IMR-90 (cell line): ENCODE data around the gene LAPTM5. TPM values are rescaled to one million over a fixed set of nuclear protein-coding genes. Genes with fewer than 3 reads are reported as not detected.

Experiments used
- ATAC-seq: fragments of 200-7000 bp; cut with Tn5 transposase; 2 replicates; pipeline ENCODE4 v1.9.1; 2020; ENCODE audit warnings: low read depth, mild to moderate bottlenecking, moderate library complexity
- BruUV-seq: library from RNA; stranded (reverse); fragments of 400-500 nt; replicated peaks from 2 replicates; lab custom pipeline; 2021; lab: Mats Ljungman, UMichigan
- CTCF ChIA-PET: fragments of 300-600 bp; formaldehyde crosslinking; extraction: SDS; loops from one replicate; lab custom pipeline; 2021; ENCODE audit warnings: antibody characterized with exemption; lab: Yijun Ruan, JAX
- POLR2A ChIA-PET: fragments of 300-600 bp; sonication (Branson Sonifier 250); formaldehyde crosslinking; loops from one replicate; lab custom pipeline; 2022; ENCODE audit warnings: antibody characterized with exemption; ENCODE audit not compliant: unreplicated experiment; lab: Charles Lee
- DNase-seq: peaks from one replicate; pipeline ENCODE4 v3.0.0; 2013
- H2AFZ ChIP-seq: replicated peaks from 2 replicates; pipeline ENCODE3; 2013; ENCODE audit warnings: low read length, mild to moderate bottlenecking; ENCODE audit not compliant: poor library complexity
- H2AK5ac ChIP-seq: 2 replicates; pipeline ENCODE4 v1.6.1; 2013; ENCODE audit warnings: low read depth, low read length, inconsistent platforms
- H2AK9ac ChIP-seq: replicated peaks from 2 replicates; pipeline ENCODE3; 2013; ENCODE audit warnings: mild to moderate bottlenecking, low read depth, low read length, moderate library complexity; ENCODE audit not compliant: poor library complexity
- H2BK120ac ChIP-seq: 2 replicates; pipeline ENCODE4 v1.6.1; 2013; ENCODE audit warnings: low read depth, low read length, inconsistent platforms
- H2BK15ac ChIP-seq: 3 replicates; pipeline ENCODE4 v1.6.1; 2013; ENCODE audit warnings: low read depth, low read length, inconsistent platforms
- H2BK20ac ChIP-seq: 2 replicates; pipeline ENCODE4 v1.6.1; 2013; ENCODE audit warnings: low read depth, mild to moderate bottlenecking, inconsistent platforms, low read length, moderate library complexity
- H2BK5ac ChIP-seq: 2 replicates; pipeline ENCODE4 v1.6.1; 2013; ENCODE audit warnings: mild to moderate bottlenecking, low read depth, low read length, inconsistent platforms; ENCODE audit not compliant: poor library complexity, severe bottlenecking
- H3K14ac ChIP-seq: replicated peaks from 2 replicates; pipeline ENCODE4 v1.6.1; 2013; ENCODE audit warnings: low read depth, low read length, inconsistent platforms
- H3K18ac ChIP-seq: 2 replicates; pipeline ENCODE4 v1.6.1; 2013; ENCODE audit warnings: low read depth, low read length, control low read depth
- H3K23ac ChIP-seq: 2 replicates; pipeline ENCODE4 v1.6.1; 2013; ENCODE audit warnings: low read depth, low read length, inconsistent platforms
- H3K27ac ChIP-seq: 2 replicates; pipeline ENCODE4 v1.5.1; 2013; ENCODE audit warnings: mild to moderate bottlenecking, control low read depth, low read length; ENCODE audit not compliant: insufficient read depth
- H3K27me3 ChIP-seq: 2 replicates; pipeline ENCODE4 v1.6.1; 2013; ENCODE audit warnings: low read length; ENCODE audit not compliant: control insufficient read depth, insufficient read depth
- H3K36me3 ChIP-seq: 2 replicates; pipeline ENCODE4 v1.6.1; 2013; ENCODE audit warnings: low read length, mixed read lengths; ENCODE audit not compliant: control insufficient read depth, insufficient read depth
- H3K4ac ChIP-seq: 2 replicates; pipeline ENCODE4 v1.6.1; 2013; ENCODE audit warnings: low read depth, low read length, inconsistent platforms
- H3K4me1 ChIP-seq: 2 replicates; pipeline ENCODE4 v1.6.1; 2013; ENCODE audit warnings: low read length, mixed read lengths; ENCODE audit not compliant: control insufficient read depth, insufficient read depth
- H3K4me2 ChIP-seq: 2 replicates; pipeline ENCODE4 v1.6.1; 2013; ENCODE audit warnings: low read depth, mild to moderate bottlenecking, control low read depth, low read length, moderate library complexity
- H3K4me3 ChIP-seq: 2 replicates; pipeline ENCODE4 v1.5.1; 2013; ENCODE audit warnings: low read depth, mild to moderate bottlenecking, control low read depth, low read length, moderate library complexity; ENCODE audit not compliant: insufficient read depth
- H3K56ac ChIP-seq: 2 replicates; pipeline ENCODE4 v1.6.1; 2013; ENCODE audit warnings: low read length, inconsistent platforms; ENCODE audit not compliant: insufficient read depth; ENCODE audit errors: extremely low read depth
- H3K79me1 ChIP-seq, 2 experiments: 2 replicates each; pipeline ENCODE4 v1.6.1; 2013; ENCODE audit warnings: low read length in 2 of 2, inconsistent platforms in 1 of 2, low read depth in 1 of 2
- H3K9ac ChIP-seq: 2 replicates; pipeline ENCODE4 v1.6.1; 2013; ENCODE audit warnings: low read depth, low read length, control low read depth
- H3K9me1 ChIP-seq: 2 replicates; pipeline ENCODE4 v1.6.1; 2013; ENCODE audit warnings: low read length, inconsistent platforms; ENCODE audit not compliant: insufficient read depth
- H3K9me3 ChIP-seq: 2 replicates; pipeline ENCODE4 v1.6.1; 2013; ENCODE audit warnings: low read length; ENCODE audit not compliant: control insufficient read depth, insufficient read depth
- H4K20me1 ChIP-seq: 2 replicates; pipeline ENCODE4 v1.6.1; 2013; ENCODE audit warnings: low read length, inconsistent platforms; ENCODE audit not compliant: insufficient read depth
- H4K5ac ChIP-seq: 2 replicates; pipeline ENCODE4 v1.6.1; 2013; ENCODE audit warnings: mild to moderate bottlenecking, low read depth, low read length, control low read depth
- H4K8ac ChIP-seq, 2 experiments: 2 replicates each; pipeline ENCODE4 v1.6.1; 2013; ENCODE audit warnings: low read depth in 2 of 2, low read length in 2 of 2, control low read depth in 1 of 2, inconsistent platforms in 1 of 2
- H4K91ac ChIP-seq: 2 replicates; pipeline ENCODE4 v1.6.1; 2013; ENCODE audit warnings: low read depth, low read length, inconsistent platforms; ENCODE audit not compliant: insufficient read depth
- FOS ChIP-seq: fragments of 150-350 bp; IDR thresholded peaks from 2 replicates; pipeline ENCODE4 v1.6.1; 2016; ENCODE audit warnings: low read depth, low read length
- MAZ ChIP-seq: IDR thresholded peaks from 2 replicates; pipeline ENCODE4 v1.6.1; 2012; ENCODE audit warnings: low read depth, mild to moderate bottlenecking, low read length, improper control_type of control experiment, moderate library complexity, borderline replicate concordance
- MXI1 ChIP-seq: IDR thresholded peaks from 2 replicates; pipeline ENCODE4 v1.6.1; 2012; ENCODE audit warnings: low read depth, mild to moderate bottlenecking, low read length, moderate library complexity, borderline replicate concordance
- RAD21 ChIP-seq: IDR thresholded peaks from 2 replicates; pipeline ENCODE4 v1.6.1; 2012; ENCODE audit warnings: low read length, improper control_type of control experiment
- WGBS, 2 experiments: methylation state at CpG; one replicate each; pipeline versions ENCODE4 v1.1.5 to v1.1.7; 2013; ENCODE audit warnings: missing lambda C conversion rate in 2 of 2; ENCODE audit not compliant: insufficient read length in 1 of 2; ENCODE audit errors: extremely low coverage in 2 of 2; 5-methylcytosine and 5-hydroxymethylcytosine counted together
- dilution Hi-C: fragments of 300-500 bp; cut with HindIII; formaldehyde crosslinking; loops from one replicate; pipeline ENCODE4 v1.14.3; 2018; ENCODE audit warnings: low sequenced_read_pairs; ENCODE audit not compliant: unreplicated experiment
- in situ Hi-C: fragments of 300-500 bp; cut with MboI; formaldehyde crosslinking; loops from 3 replicates; pipeline ENCODE4 v1.14.3; 2019; ENCODE audit warnings: low sequenced_read_pairs, inconsistent platforms, mixed read lengths
- intact Hi-C: fragments of 100-400 bp; cut with micrococcal nuclease; formaldehyde crosslinking; loops from 2 replicates; pipeline ENCODE4 v1.10.0; 2022
- polyA plus RNA-seq, 3 experiments: library from polyadenylated mRNA; depleted of rRNA; stranded (reverse); fragments of >200 nt; gene quantifications; 2 replicates each; pipeline ENCODE4 v1.2.3, GENCODE V29; 2012; ENCODE audit warnings: low replicate concordance in 1 of 3
- total RNA-seq: library from RNA; depleted of rRNA; stranded (reverse); fragments of >200 nt; gene quantifications from 2 replicates; pipeline ENCODE4 v1.2.3, GENCODE V29; 2012
- TF ChIP-seq, protein P1 (sequence below): conservative IDR thresholded peaks from 2 replicates; pipeline ENCODE4 v1.5.1; 2012; ENCODE audit warnings: mild to moderate bottlenecking, low read depth, low read length, improper control_type of control experiment

Gene LAPTM5
- total and polyA plus RNA-seq, 2 of the 4 experiments (the other 2 are of a cell fraction), result 0.09 TPM; not detected in 1

DNA sequence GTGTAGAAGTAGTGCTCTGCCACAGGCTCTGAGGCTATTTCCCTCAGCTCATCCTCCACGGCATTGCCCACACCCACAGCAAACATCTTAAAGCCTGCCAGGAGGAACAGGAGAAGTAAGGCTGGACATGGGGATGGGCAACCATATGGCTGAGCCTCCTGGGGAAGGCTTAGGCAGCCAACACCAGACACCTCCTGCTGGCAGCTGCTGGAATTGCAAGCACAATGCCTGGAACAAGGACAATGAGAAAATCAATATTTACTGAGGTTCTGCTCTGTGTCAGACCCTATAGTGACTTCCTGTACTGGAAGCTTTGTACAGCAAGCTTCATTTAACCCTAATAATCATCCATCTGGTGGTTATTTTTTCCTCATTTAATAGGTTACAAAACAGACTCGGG lies 42.4 kb downstream of the LAPTM5 start:
- Histone ChIP-seq H3K27ac (no peak overlapping the region), H4K91ac (no peak overlapping the region), H3K4me3 (no peak overlapping the region), H3K23ac (no peak overlapping the region), H3K14ac (no peak overlapping the region), H2BK20ac (no peak overlapping the region), H3K18ac (no peak overlapping the region), H2BK5ac (no peak overlapping the region), H3K9me3 (no peaks in the 10 kb centered on the region; the same call in 1 of the 2 replicates), H2BK15ac (no peak overlapping the region), H3K9ac (no peak overlapping the region), H3K79me1 (peaks cover 0 to 6% of the 10 kb centered on the region in 2 experiments; a peak in 1 of 4 replicates), H3K9me1 (no peaks in the 10 kb centered on the region), H2AK9ac (no peak overlapping the region), H3K27me3 (peaks cover 24% of the 10 kb centered on the region), H4K20me1 (peaks cover 6% of the 10 kb centered on the region), H2AK5ac (no peak overlapping the region), H4K8ac (no peak overlapping the region), H2BK120ac (no peak overlapping the region), H3K36me3 (no peaks in the 10 kb centered on the region), H2AFZ (no peak overlapping the region), H3K4me1 (peaks cover 4% of the 10 kb centered on the region; the same call in 1 of the 2 replicates), H3K4ac (no peak overlapping the region), H3K56ac (no peak overlapping the region), H4K5ac (no peak overlapping the region), H3K4me2 (no peak overlapping the region)
- dilution Hi-C loops, result no loop called here
- ATAC-seq, result no peak
- no TSS peak for BruUV-seq
- intact Hi-C loops, result no loop called here
- no peak for TF ChIP-seq MAZ
- TF ChIP-seq FOS, result no peak
- no peak for TF ChIP-seq MXI1
- TF ChIP-seq, protein P1, sequence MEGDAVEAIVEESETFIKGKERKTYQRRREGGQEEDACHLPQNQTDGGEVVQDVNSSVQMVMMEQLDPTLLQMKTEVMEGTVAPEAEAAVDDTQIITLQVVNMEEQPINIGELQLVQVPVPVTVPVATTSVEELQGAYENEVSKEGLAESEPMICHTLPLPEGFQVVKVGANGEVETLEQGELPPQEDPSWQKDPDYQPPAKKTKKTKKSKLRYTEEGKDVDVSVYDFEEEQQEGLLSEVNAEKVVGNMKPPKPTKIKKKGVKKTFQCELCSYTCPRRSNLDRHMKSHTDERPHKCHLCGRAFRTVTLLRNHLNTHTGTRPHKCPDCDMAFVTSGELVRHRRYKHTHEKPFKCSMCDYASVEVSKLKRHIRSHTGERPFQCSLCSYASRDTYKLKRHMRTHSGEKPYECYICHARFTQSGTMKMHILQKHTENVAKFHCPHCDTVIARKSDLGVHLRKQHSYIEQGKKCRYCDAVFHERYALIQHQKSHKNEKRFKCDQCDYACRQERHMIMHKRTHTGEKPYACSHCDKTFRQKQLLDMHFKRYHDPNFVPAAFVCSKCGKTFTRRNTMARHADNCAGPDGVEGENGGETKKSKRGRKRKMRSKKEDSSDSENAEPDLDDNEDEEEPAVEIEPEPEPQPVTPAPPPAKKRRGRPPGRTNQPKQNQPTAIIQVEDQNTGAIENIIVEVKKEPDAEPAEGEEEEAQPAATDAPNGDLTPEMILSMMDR, result peak; percentile 30; the same call in 1 of the 2 replicates
- TF ChIP-seq RAD21, result no peak
- CTCF ChIA-PET, result no interaction called here
- WGBS, 2 experiments, result no CpG with 5 or more reads among the region's 2 CpGs
- no peak for DNase-seq
- in situ Hi-C loops, result loop anchor here (10.0 kb wide), 1 partner anchor 1480 kb away; the partner anchor contains the start of genes MECR and PTPRU
- POLR2A ChIA-PET, result no interaction called here
